Measurements from ENCODE around the gene SYNJ2BP. TPM values are rescaled to one million over a fixed set of nuclear protein-coding genes. Genes with fewer than 3 reads are reported as not detected.

The SYNJ2BP gene, protein sequence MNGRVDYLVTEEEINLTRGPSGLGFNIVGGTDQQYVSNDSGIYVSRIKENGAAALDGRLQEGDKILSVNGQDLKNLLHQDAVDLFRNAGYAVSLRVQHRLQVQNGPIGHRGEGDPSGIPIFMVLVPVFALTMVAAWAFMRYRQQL
- 21.0 and 21.8 TPM in 2 replicates for total RNA-seq

DNA sequence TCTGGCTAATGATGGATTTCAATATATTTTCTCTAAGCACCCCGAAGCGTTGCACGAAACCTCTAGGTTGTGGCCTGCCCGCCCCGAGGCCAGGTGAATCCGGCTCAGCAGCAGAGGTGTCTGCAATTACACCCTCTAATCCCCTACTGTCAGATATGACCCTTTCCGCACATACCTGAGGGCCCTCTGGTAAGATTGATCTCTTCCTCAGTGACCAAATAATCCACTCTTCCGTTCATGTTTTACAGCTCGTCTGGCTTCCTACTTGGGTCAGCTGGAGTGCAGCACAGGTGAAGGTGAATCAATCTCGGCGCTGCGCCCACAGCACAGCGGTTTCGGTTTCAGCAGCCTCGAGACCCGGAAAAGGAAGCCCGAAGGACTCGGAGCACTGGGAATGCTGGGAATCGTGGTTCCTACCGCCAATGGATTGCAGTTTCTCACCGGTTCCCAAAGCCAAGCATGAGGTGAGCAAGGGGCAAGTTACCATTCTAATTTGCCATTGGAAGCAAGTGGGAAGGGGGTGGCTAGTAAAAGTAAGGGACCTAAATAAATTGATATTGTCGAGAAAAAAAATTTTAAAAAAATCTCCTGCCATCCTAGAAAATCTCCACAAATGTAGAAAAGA, at the start of gene SYNJ2BP:
Gene SYNJ2BP (minus strand): TSS at position 366 of the 625 bp plus-strand sequence. CDS start 127 bp downstream, at position 239.
- Histone ChIP-seq H3K4me3 (ENCODE audit: insufficient read depth, low read length) (peak within 1 kb of the TSS; percentile 100), H4K20me1 (ENCODE audit: insufficient read depth, low read length) (peaks cover 2% of the 10 kb centered on the region), H3K36me3 (ENCODE audit: insufficient read depth, low read length) (no peaks in the 10 kb centered on the region), H3K27me3 (ENCODE audit: insufficient read depth, low read length) (no peaks in the 10 kb centered on the region), H2AFZ (ENCODE audit: low read length) (peak within 1 kb of the TSS; percentile 98), H3K9me3 (ENCODE audit: low read depth, low read length) (no peaks in the 10 kb centered on the region), H3K79me2 (ENCODE audit: insufficient read depth, low read length) (peaks cover 23% of the 10 kb centered on the region), H3K4me2 (ENCODE audit: insufficient read depth, low read length) (peak within 1 kb of the TSS; percentile 81), H3K4me1 (ENCODE audit: insufficient read depth, low read length) (peaks cover 10% of the 10 kb centered on the region), H3K27ac (ENCODE audit: low read depth, low read length) (peak within 1 kb of the TSS; percentile 79)
- peak; percentile 86 for DNase-seq (ENCODE audit: insufficient read length, low spot score, missing footprints)
- TF ChIP-seq, protein P1, sequence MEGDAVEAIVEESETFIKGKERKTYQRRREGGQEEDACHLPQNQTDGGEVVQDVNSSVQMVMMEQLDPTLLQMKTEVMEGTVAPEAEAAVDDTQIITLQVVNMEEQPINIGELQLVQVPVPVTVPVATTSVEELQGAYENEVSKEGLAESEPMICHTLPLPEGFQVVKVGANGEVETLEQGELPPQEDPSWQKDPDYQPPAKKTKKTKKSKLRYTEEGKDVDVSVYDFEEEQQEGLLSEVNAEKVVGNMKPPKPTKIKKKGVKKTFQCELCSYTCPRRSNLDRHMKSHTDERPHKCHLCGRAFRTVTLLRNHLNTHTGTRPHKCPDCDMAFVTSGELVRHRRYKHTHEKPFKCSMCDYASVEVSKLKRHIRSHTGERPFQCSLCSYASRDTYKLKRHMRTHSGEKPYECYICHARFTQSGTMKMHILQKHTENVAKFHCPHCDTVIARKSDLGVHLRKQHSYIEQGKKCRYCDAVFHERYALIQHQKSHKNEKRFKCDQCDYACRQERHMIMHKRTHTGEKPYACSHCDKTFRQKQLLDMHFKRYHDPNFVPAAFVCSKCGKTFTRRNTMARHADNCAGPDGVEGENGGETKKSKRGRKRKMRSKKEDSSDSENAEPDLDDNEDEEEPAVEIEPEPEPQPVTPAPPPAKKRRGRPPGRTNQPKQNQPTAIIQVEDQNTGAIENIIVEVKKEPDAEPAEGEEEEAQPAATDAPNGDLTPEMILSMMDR (IDR thresholded peaks at IDR 0.05; ENCODE audit: extremely low read depth, low read depth, low read length), result no peak

DNA sequence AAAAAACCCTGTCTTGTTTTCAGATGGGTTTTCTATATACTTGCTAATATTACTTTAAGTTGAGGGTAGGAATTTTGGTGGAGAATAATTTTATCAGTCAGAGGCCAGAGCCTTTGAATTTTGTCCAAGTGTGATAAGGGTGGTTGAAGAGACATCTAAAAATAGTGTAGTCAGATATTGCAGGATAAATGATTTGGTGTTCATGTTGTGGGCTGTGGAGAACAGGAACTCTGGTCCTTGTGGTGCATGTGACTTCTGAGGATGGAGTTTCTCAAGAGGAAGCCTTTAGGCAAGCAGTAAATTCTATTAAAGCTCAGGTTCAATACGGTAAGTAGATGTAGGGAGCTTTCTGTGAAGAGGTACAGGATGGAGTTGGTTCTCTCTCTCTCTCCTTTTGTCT, 37.8 kb upstream of the SYNJ2BP start:
- H2AFZ ChIP-seq (ENCODE audit: low read length), result no peak overlapping the region
- H3K4me2 ChIP-seq (ENCODE audit: insufficient read depth, low read length), result no peak overlapping the region
- H3K27ac ChIP-seq (ENCODE audit: low read depth, low read length), result no peak overlapping the region
- no peaks in the 10 kb centered on the region for H3K36me3 ChIP-seq (ENCODE audit: insufficient read depth, low read length)
- no peaks in the 10 kb centered on the region for H4K20me1 ChIP-seq (ENCODE audit: insufficient read depth, low read length)
- no peaks in the 10 kb centered on the region for H3K9me3 ChIP-seq (ENCODE audit: low read depth, low read length)
- no peaks in the 10 kb centered on the region for H3K79me2 ChIP-seq (ENCODE audit: insufficient read depth, low read length)
- no peak overlapping the region for H3K4me3 ChIP-seq (ENCODE audit: insufficient read depth, low read length)
- TF ChIP-seq, protein P1 (IDR thresholded peaks at IDR 0.05; ENCODE audit: extremely low read depth, low read depth, low read length), result no peak
- no peak for DNase-seq (ENCODE audit: insufficient read length, low spot score, missing footprints)
- no peaks in the 10 kb centered on the region for H3K4me1 ChIP-seq (ENCODE audit: insufficient read depth, low read length)
- H3K27me3 ChIP-seq (ENCODE audit: insufficient read depth, low read length), result no peaks in the 10 kb centered on the region

DNA sequence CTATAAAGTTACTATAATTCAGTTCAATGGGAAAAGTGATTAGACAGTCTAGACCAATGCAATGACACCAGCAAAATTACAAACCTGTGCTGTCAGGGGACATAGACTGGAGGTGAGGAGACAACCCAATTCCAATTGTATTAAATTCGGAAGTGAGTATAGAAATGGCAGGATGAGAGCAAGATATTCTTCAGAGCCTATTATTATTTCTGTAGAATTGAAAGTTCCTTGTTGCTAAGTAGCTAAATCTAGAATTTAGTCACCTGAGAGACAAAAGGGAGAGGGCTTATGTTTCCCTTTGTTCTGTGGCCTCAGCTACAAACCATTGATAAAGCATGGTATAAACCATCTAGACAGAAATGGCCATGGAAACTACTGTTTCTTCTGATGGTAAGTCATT, 35.0 kb upstream of the SYNJ2BP start, which contains the start of gene ADAM21:
Gene ADAM21 (plus strand): TSS at position 301 of the 400 bp plus-strand sequence. CDS start 5,326 bp downstream, outside the sequence.
- DNase-seq (ENCODE audit: insufficient read length, low spot score, missing footprints), result no peak
- Histone ChIP-seq H2AFZ (ENCODE audit: low read length) (no peak within 1 kb of the TSS), H3K4me1 (ENCODE audit: insufficient read depth, low read length) (no peaks in the 10 kb centered on the region), H3K27me3 (ENCODE audit: insufficient read depth, low read length) (no peaks in the 10 kb centered on the region), H3K36me3 (ENCODE audit: insufficient read depth, low read length) (no peaks in the 10 kb centered on the region), H3K79me2 (ENCODE audit: insufficient read depth, low read length) (no peaks in the 10 kb centered on the region), H4K20me1 (ENCODE audit: insufficient read depth, low read length) (no peaks in the 10 kb centered on the region), H3K4me3 (ENCODE audit: insufficient read depth, low read length) (no peak within 1 kb of the TSS), H3K27ac (ENCODE audit: low read depth, low read length) (no peak within 1 kb of the TSS), H3K9me3 (ENCODE audit: low read depth, low read length) (no peaks in the 10 kb centered on the region), H3K4me2 (ENCODE audit: insufficient read depth, low read length) (no peak within 1 kb of the TSS)
- TF ChIP-seq, protein P1 (IDR thresholded peaks at IDR 0.05; ENCODE audit: extremely low read depth, low read depth, low read length), result no peak

DNA sequence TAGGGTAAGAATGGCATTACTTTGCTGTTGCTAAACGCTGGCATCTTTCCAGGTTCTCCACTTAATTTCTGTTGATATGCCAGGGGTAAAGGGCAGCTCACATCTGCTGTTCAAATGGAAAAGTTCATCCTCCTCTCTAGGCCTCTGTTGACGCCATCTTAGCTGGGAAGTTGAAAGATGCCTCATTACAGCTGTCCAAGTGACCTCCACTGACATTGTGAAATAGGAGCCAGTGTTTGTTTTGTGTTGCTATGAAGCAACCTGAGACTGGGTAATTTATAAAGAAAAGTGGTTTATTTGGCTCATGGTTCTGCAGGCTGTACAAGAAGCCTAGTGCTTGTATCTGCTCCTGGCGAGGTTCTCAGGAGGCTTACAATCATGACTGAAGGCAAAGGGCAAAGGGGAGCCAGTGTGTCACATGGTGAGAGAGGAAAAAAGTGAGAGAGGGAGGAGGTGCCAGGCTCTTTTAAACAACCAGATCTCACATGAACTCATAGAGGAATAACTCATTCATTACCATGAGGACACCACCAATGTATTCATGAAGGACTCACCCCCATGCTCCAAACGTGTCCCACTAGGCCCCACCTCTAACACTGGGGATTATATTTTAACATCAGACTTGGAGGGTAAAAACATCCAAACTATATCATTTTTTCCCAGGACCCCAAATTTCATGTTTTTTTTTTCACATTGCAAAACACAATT, 31.9 kb upstream of the SYNJ2BP start:
- Histone ChIP-seq H3K4me1 (ENCODE audit: insufficient read depth, low read length) (no peaks in the 10 kb centered on the region), H2AFZ (ENCODE audit: low read length) (no peak overlapping the region), H3K27ac (ENCODE audit: low read depth, low read length) (no peak overlapping the region), H3K4me3 (ENCODE audit: insufficient read depth, low read length) (no peak overlapping the region), H3K9me3 (ENCODE audit: low read depth, low read length) (no peaks in the 10 kb centered on the region), H3K4me2 (ENCODE audit: insufficient read depth, low read length) (no peak overlapping the region), H3K79me2 (ENCODE audit: insufficient read depth, low read length) (no peaks in the 10 kb centered on the region), H3K36me3 (ENCODE audit: insufficient read depth, low read length) (no peaks in the 10 kb centered on the region), H3K27me3 (ENCODE audit: insufficient read depth, low read length) (no peaks in the 10 kb centered on the region), H4K20me1 (ENCODE audit: insufficient read depth, low read length) (no peaks in the 10 kb centered on the region)
- DNase-seq (ENCODE audit: insufficient read length, low spot score, missing footprints), result peak; percentile 41
- TF ChIP-seq, protein P1 (IDR thresholded peaks at IDR 0.05; ENCODE audit: extremely low read depth, low read depth, low read length), result no peak

Measured in osteoblast (primary cell).